Measurements from ENCODE around the gene CDH4.

CDH4 gene

GRCh38 chr20:61677928-61678327, 425.9 kb downstream of the CDH4 start:
- H3K4me3 ChIP-seq = no peak overlapping the region

GRCh38 chr20:61678437-61678836, 426.4 kb downstream of the CDH4 start:
- H3K27ac ChIP-seq = no peak overlapping the region
- H3K4me3 ChIP-seq = no peak overlapping the region

More at GRCh38 chr20:61677928-61678327, 425.9 kb downstream of the CDH4 start:
- H3K27ac ChIP-seq = no peak overlapping the region

- no peak overlapping the region for H3K4me3 ChIP-seq
- H3K27ac ChIP-seq = no peak overlapping the region
Measured at GRCh38 chr20:61679473-61679872, 427.4 kb downstream of the CDH4 start.

- Histone ChIP-seq H3K27ac (no peak overlapping the region), H3K4me3 (no peak overlapping the region)
Measured at GRCh38 chr20:61680096-61680495, 428.0 kb downstream of the CDH4 start.

GRCh38 chr20:61682114-61682995, 430.3 kb downstream of the CDH4 start:
- H3K4me3 ChIP-seq = no peak overlapping the region
- peak overlapping the region in 1 of 21 experiments; percentile 60 for H3K27ac ChIP-seq

GRCh38 chr20:61682996-61683681, 431.1 kb downstream of the CDH4 start:
- Histone ChIP-seq H3K27ac (peak overlapping the region in 3 of 21 experiments; percentile 2 to 60 (median 6)), H3K4me3 (no peak overlapping the region)

GRCh38 chr20:61683721-61684120, 431.7 kb downstream of the CDH4 start:
- Histone ChIP-seq H3K4me3 (no peak overlapping the region), H3K27ac (peak overlapping the region in 1 of 21 experiments; percentile 60)

GRCh38 chr20:61684136-61684535, 432.1 kb downstream of the CDH4 start:
- Histone ChIP-seq H3K27ac (peak overlapping the region in 1 of 21 experiments; percentile 7), H3K4me3 (no peak overlapping the region)

- H3K27ac ChIP-seq = peak overlapping the region in 1 of 21 experiments; percentile 7
- no peak overlapping the region for H3K4me3 ChIP-seq
Measured at GRCh38 chr20:61684583-61685235, 432.6 kb downstream of the CDH4 start.

GRCh38 chr20:61685462-61685861, 433.4 kb downstream of the CDH4 start:
- H3K27ac ChIP-seq = no peak overlapping the region
- no peak overlapping the region for H3K4me3 ChIP-seq

- Histone ChIP-seq H3K4me3 (no peak overlapping the region), H3K27ac (no peak overlapping the region)
Measured at GRCh38 chr20:61686051-61686936, 434.2 kb downstream of the CDH4 start.

GRCh38 chr20:61688411-61688810, 436.4 kb downstream of the CDH4 start:
- Histone ChIP-seq H3K27ac (no peak overlapping the region), H3K4me3 (no peak overlapping the region)

- H3K4me3 ChIP-seq = no peak overlapping the region
- no peak overlapping the region for H3K27ac ChIP-seq
Measured at GRCh38 chr20:61690150-61690549, 438.1 kb downstream of the CDH4 start.

GRCh38 chr20:61690993-61691838, 439.2 kb downstream of the CDH4 start:
- no peak overlapping the region for H3K4me3 ChIP-seq

GRCh38 chr20:61691978-61692377, 439.9 kb downstream of the CDH4 start:
- H3K27ac ChIP-seq = no peak overlapping the region
- no peak overlapping the region for H3K4me3 ChIP-seq

More at GRCh38 chr20:61690993-61691838, 439.2 kb downstream of the CDH4 start:
- H3K27ac ChIP-seq = no peak overlapping the region

- no peak overlapping the region for H3K4me3 ChIP-seq
- no peak overlapping the region for H3K27ac ChIP-seq
Measured at GRCh38 chr20:61692479-61692878, 440.4 kb downstream of the CDH4 start.

- H3K27ac ChIP-seq = no peak overlapping the region
- H3K4me3 ChIP-seq = no peak overlapping the region
Measured at GRCh38 chr20:61693055-61693600, 441.1 kb downstream of the CDH4 start.

GRCh38 chr20:61694682-61695081, 442.6 kb downstream of the CDH4 start:
- Histone ChIP-seq H3K27ac (no peak overlapping the region), H3K4me3 (no peak overlapping the region)
